Measurements from ENCODE around the gene ZBTB20. TPM values are rescaled to one million over a fixed set of nuclear protein-coding genes. Genes with fewer than 3 reads are reported as not detected.

The ZBTB20 gene
- total RNA-seq, 1 donor from 2014 or later, result 30.4 TPM

DNA sequence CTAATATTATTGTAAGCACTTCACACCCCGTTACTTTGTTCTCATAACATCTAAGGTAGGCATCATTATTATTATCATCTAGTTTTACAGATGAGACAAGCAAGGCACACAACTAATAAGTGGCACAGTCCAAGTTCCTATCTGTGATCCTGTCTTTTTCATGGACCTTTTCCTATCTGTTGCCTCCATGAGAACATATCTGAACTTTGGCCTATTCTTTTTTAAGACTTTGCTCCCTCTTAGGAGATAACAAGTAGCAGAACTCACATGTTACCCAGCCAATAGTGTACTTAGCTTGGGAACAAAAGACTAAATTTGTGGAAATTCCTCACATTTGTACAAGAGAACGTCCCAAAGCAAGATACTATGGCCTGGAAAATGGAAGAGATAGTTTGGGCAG, 680.8 kb downstream of the ZBTB20 start:
- no peak for TF ChIP-seq CTCF (IDR thresholded peaks at IDR 0.05; ENCODE audit: unreplicated experiment)
- no peaks in the 10 kb centered on the region for H3K27me3 Mint-ChIP-seq (ENCODE audit: low read depth)
- no peaks in the 10 kb centered on the region for H3K4me1 Mint-ChIP-seq
- no peaks in the 10 kb centered on the region for H3K9me3 Mint-ChIP-seq
- no peak overlapping the region for H3K27ac Mint-ChIP-seq
- H3K4me3 Mint-ChIP-seq, result no peak overlapping the region
- no peaks in the 10 kb centered on the region for H3K36me3 Mint-ChIP-seq
- no peak for DNase-seq (ENCODE audit: low spot score in 2 of 2, unreplicated experiment in 2 of 2)

GRCh38 chr3:114464548-114464947, 682.5 kb downstream of the ZBTB20 start:
- H3K36me3 Mint-ChIP-seq, result no peaks in the 10 kb centered on the region
- no peaks in the 10 kb centered on the region for H3K27me3 Mint-ChIP-seq (ENCODE audit: low read depth)
- no peak overlapping the region for H3K27ac Mint-ChIP-seq
- no peaks in the 10 kb centered on the region for H3K9me3 Mint-ChIP-seq
- no peak overlapping the region for H3K4me3 Mint-ChIP-seq
- no peak for DNase-seq (ENCODE audit: low spot score in 2 of 2, unreplicated experiment in 2 of 2)
- no peak for TF ChIP-seq CTCF (IDR thresholded peaks at IDR 0.05; ENCODE audit: unreplicated experiment)
- no peaks in the 10 kb centered on the region for H3K4me1 Mint-ChIP-seq

DNA sequence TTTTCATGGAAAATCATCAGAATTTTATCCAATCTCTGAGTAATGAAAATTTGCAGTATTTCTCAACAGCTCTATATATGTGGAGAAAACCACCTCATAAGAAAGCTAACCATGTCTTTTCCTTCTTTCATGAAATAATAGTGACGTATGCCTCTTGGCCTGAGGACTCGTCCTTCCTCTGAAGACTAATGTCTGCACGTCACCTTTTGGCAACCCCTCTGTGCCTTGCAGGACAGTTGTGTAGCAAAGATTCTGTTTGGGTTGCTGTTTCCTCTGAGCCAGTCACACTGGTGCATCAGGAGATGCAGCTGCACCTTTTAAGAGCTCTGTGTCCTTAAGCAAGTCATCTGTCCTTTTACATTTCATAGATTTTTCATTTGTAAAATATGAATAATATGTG, 684.3 kb downstream of the ZBTB20 start:
- Mint-ChIP-seq H3K4me3 (no peak overlapping the region), H3K36me3 (no peaks in the 10 kb centered on the region), H3K9me3 (no peaks in the 10 kb centered on the region), H3K27me3 (ENCODE audit: low read depth) (no peaks in the 10 kb centered on the region), H3K27ac (no peak overlapping the region), H3K4me1 (peaks cover 12% of the 10 kb centered on the region)
- no peak for DNase-seq (ENCODE audit: low spot score in 2 of 2, unreplicated experiment in 2 of 2)
- no peak for TF ChIP-seq CTCF (IDR thresholded peaks at IDR 0.05; ENCODE audit: unreplicated experiment)

DNA sequence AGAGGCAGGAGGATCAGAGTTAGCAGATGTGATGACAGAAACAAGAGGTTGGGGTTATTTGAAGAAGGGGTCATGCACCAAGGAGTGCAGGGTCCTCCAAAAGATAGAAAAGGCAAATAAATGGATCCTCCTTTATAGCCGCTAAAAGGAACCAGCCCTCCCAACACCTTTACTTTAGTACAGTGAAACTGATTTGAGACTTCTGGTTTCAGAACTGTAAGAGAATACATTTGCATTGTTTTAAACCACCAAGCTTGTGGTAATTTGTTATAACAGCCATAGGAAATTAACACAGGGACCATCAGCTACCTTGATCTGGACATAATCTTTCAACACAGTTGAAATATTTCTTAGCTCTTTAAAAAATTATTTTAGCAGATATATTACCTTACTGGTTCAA, 686.6 kb downstream of the ZBTB20 start:
- no peak overlapping the region for H3K27ac Mint-ChIP-seq
- no peaks in the 10 kb centered on the region for H3K27me3 Mint-ChIP-seq (ENCODE audit: low read depth)
- no peaks in the 10 kb centered on the region for H3K36me3 Mint-ChIP-seq
- DNase-seq (ENCODE audit: low spot score in 2 of 2, unreplicated experiment in 2 of 2), result no peak
- TF ChIP-seq CTCF (IDR thresholded peaks at IDR 0.05; ENCODE audit: unreplicated experiment), result no peak
- no peak overlapping the region for H3K4me3 Mint-ChIP-seq
- H3K9me3 Mint-ChIP-seq, result no peaks in the 10 kb centered on the region
- H3K4me1 Mint-ChIP-seq, result peaks cover 12% of the 10 kb centered on the region

GRCh38 chr3:114456742-114457141, 690.3 kb downstream of the ZBTB20 start:
- H3K4me1 Mint-ChIP-seq, result peaks cover 20% of the 10 kb centered on the region
- H3K27ac Mint-ChIP-seq, result no peak overlapping the region
- H3K9me3 Mint-ChIP-seq, result no peaks in the 10 kb centered on the region
- no peak for TF ChIP-seq CTCF (IDR thresholded peaks at IDR 0.05; ENCODE audit: unreplicated experiment)
- H3K36me3 Mint-ChIP-seq, result no peaks in the 10 kb centered on the region
- DNase-seq (ENCODE audit: low spot score in 2 of 2, unreplicated experiment in 2 of 2), result no peak
- peaks cover 4% of the 10 kb centered on the region for H3K27me3 Mint-ChIP-seq (ENCODE audit: low read depth)
- no peak overlapping the region for H3K4me3 Mint-ChIP-seq

DNA sequence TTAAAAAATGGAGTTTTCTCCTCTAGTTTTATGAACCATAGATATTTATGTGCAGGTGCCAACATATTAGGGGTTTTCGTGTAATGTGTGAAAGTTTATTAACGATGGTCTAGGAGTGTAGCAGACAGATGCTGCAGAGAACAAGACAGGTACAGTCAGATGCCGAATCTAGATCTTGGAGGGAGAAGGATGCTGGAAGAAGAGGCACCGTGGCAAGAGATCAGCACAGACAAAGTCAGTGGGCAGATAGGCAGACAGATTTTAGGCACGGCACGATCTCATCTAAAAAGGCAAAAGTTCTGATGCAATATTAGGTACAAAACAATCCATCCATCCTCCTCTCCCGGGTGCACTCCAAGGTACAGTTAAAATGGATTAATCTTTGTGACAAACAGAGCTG, 691.7 kb downstream of the ZBTB20 start:
- no peak for DNase-seq (ENCODE audit: low spot score in 2 of 2, unreplicated experiment in 2 of 2)
- no peak overlapping the region for H3K4me3 Mint-ChIP-seq
- peaks cover 8% of the 10 kb centered on the region for H3K27me3 Mint-ChIP-seq (ENCODE audit: low read depth)
- peaks cover 32% of the 10 kb centered on the region for H3K4me1 Mint-ChIP-seq
- no peak for TF ChIP-seq CTCF (IDR thresholded peaks at IDR 0.05; ENCODE audit: unreplicated experiment)
- no peaks in the 10 kb centered on the region for H3K9me3 Mint-ChIP-seq
- no peak overlapping the region for H3K27ac Mint-ChIP-seq
- no peaks in the 10 kb centered on the region for H3K36me3 Mint-ChIP-seq

Data from mesothelial cell of epicardium (in vitro differentiated cells).